Measurements from ENCODE around the gene KRTAP10-4.

KRTAP10-4 gene

GRCh38 chr21:44568667-44569556, 4.6 kb upstream of the KRTAP10-4 start:
- Histone ChIP-seq H3K27me3 (ENCODE audit: control insufficient read depth in 1 of 2, insufficient read depth in 1 of 2, low read length in 2 of 2) (no peaks in the 10 kb centered on the region), H3K27ac (ENCODE audit: low read length, poor library complexity, severe bottlenecking) (no peak overlapping the region), H4K91ac (ENCODE audit: low read length) (no peak overlapping the region), H3K4me3 (ENCODE audit: insufficient read depth in 1 of 2, low read depth in 1 of 2, low read length in 2 of 2) (no peak overlapping the region), H3K4me2 (ENCODE audit: low read length, poor library complexity, severe bottlenecking) (no peak overlapping the region), H3K18ac (ENCODE audit: low read depth in 1 of 2, low read length in 2 of 2) (no peak overlapping the region), H2AK5ac (ENCODE audit: low read length, severe bottlenecking) (no peak overlapping the region), H3K4me1 (ENCODE audit: control insufficient read depth, insufficient read depth, low read depth, low read length) (no peaks in the 10 kb centered on the region), H2AFZ (ENCODE audit: low read depth, low read length) (no peak overlapping the region), H3K23ac (ENCODE audit: low read length in 2 of 2) (no peak overlapping the region), H3K9ac (ENCODE audit: low read length) (no peak overlapping the region), H4K8ac (ENCODE audit: low read length) (no peak overlapping the region), H3K14ac (ENCODE audit: low read length in 2 of 2) (no peak overlapping the region), H2BK12ac (ENCODE audit: low read length in 2 of 2) (no peak overlapping the region), H3K9me3 (ENCODE audit: control insufficient read depth, low read length) (peaks cover 27% of the 10 kb centered on the region), H3K4ac (ENCODE audit: low read depth in 1 of 2, low read length in 2 of 2) (no peak overlapping the region), H2BK15ac (ENCODE audit: low read depth, poor library complexity, severe bottlenecking) (no peak overlapping the region), H3K36me3 (ENCODE audit: control insufficient read depth in 1 of 2, insufficient read depth in 2 of 2, low read depth in 1 of 2, low read length in 2 of 2) (no peaks in the 10 kb centered on the region), H2BK120ac (ENCODE audit: low read depth, low read length) (no peak overlapping the region), H3K79me1 (replicated peaks; ENCODE audit: low read length, poor library complexity, severe bottlenecking) (no peaks in the 10 kb centered on the region), H2BK5ac (ENCODE audit: low read depth, low read length, poor library complexity, severe bottlenecking) (no peak overlapping the region)
- 79% methylated on average over 27 of the region's 27 CpGs for WGBS
- no peak for DNase-seq

DNA sequence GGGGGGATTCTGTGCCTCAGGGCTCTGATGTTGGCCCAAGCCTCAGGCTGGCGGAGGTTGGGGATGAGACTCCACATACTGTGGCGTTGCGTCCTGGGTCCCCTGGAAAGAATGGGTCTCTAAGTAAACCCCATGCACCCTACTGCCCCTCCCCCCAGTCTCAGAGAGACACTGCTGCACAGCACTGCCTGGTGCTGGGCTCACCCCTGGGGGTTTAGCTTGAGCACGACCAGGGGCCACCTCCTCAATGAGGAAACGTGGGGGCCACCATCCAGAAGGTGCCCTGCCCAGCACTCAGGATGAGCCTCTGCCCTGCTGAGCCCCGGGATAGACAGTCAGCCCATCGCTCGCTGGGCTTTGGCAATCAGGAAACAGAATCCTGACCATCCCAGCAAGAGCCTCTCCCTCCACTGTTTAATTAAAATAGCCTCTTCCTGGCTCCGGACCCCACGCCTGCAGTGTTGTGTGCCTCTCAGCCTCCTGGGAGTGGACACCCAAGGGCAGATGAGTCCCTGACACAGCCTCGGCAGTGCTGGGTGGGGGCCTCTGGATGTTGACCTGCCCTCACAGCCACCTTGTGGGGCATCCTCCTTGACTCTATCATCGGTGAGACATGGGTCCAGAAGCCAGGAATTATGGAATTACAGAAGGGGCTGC, 3.5 kb upstream of the KRTAP10-4 start:
- Histone ChIP-seq H3K4me3 (ENCODE audit: insufficient read depth in 1 of 2, low read depth in 1 of 2, low read length in 2 of 2) (no peak overlapping the region), H3K18ac (ENCODE audit: low read depth in 1 of 2, low read length in 2 of 2) (no peak overlapping the region), H2AFZ (ENCODE audit: low read depth, low read length) (no peak overlapping the region), H3K23ac (ENCODE audit: low read length in 2 of 2) (no peak overlapping the region), H4K8ac (ENCODE audit: low read length) (no peak overlapping the region), H3K36me3 (ENCODE audit: control insufficient read depth in 1 of 2, insufficient read depth in 2 of 2, low read depth in 1 of 2, low read length in 2 of 2) (no peaks in the 10 kb centered on the region), H3K4ac (ENCODE audit: low read depth in 1 of 2, low read length in 2 of 2) (no peak overlapping the region), H4K91ac (ENCODE audit: low read length) (no peak overlapping the region), H3K4me2 (ENCODE audit: low read length, poor library complexity, severe bottlenecking) (no peak overlapping the region), H3K9me3 (ENCODE audit: control insufficient read depth, low read length) (peaks cover 26% of the 10 kb centered on the region), H3K27ac (ENCODE audit: low read length, poor library complexity, severe bottlenecking) (no peak overlapping the region), H3K9ac (ENCODE audit: low read length) (no peak overlapping the region), H2BK12ac (ENCODE audit: low read length in 2 of 2) (no peak overlapping the region), H3K27me3 (ENCODE audit: control insufficient read depth in 1 of 2, insufficient read depth in 1 of 2, low read length in 2 of 2) (no peaks in the 10 kb centered on the region), H3K79me1 (replicated peaks; ENCODE audit: low read length, poor library complexity, severe bottlenecking) (no peaks in the 10 kb centered on the region), H3K4me1 (ENCODE audit: control insufficient read depth, insufficient read depth, low read depth, low read length) (no peaks in the 10 kb centered on the region), H2BK120ac (ENCODE audit: low read depth, low read length) (no peak overlapping the region), H2BK5ac (ENCODE audit: low read depth, low read length, poor library complexity, severe bottlenecking) (no peak overlapping the region), H2AK5ac (ENCODE audit: low read length, severe bottlenecking) (no peak overlapping the region), H2BK15ac (ENCODE audit: low read depth, poor library complexity, severe bottlenecking) (no peak overlapping the region), H3K14ac (ENCODE audit: low read length in 2 of 2) (no peak overlapping the region)
- 81% methylated on average over 12 of the region's 12 CpGs for WGBS
- DNase-seq = no peak

GRCh38 chr21:44571296-44571695, 2.2 kb upstream of the KRTAP10-4 start:
- DNase-seq = no peak
- Histone ChIP-seq H3K4me1 (ENCODE audit: control insufficient read depth, insufficient read depth, low read depth, low read length) (no peaks in the 10 kb centered on the region), H4K8ac (ENCODE audit: low read length) (no peak overlapping the region), H3K4me2 (ENCODE audit: low read length, poor library complexity, severe bottlenecking) (no peak overlapping the region), H2AFZ (ENCODE audit: low read depth, low read length) (no peak overlapping the region), H3K9me3 (ENCODE audit: control insufficient read depth, low read length) (peaks cover 25% of the 10 kb centered on the region), H3K79me1 (replicated peaks; ENCODE audit: low read length, poor library complexity, severe bottlenecking) (no peaks in the 10 kb centered on the region), H2BK120ac (ENCODE audit: low read depth, low read length) (no peak overlapping the region), H3K4ac (ENCODE audit: low read depth in 1 of 2, low read length in 2 of 2) (no peak overlapping the region), H3K4me3 (ENCODE audit: insufficient read depth in 1 of 2, low read depth in 1 of 2, low read length in 2 of 2) (no peak overlapping the region), H3K27ac (ENCODE audit: low read length, poor library complexity, severe bottlenecking) (no peak overlapping the region), H2BK12ac (ENCODE audit: low read length in 2 of 2) (no peak overlapping the region), H3K18ac (ENCODE audit: low read depth in 1 of 2, low read length in 2 of 2) (no peak overlapping the region), H3K9ac (ENCODE audit: low read length) (no peak overlapping the region), H3K36me3 (ENCODE audit: control insufficient read depth in 1 of 2, insufficient read depth in 2 of 2, low read depth in 1 of 2, low read length in 2 of 2) (no peaks in the 10 kb centered on the region), H2BK15ac (ENCODE audit: low read depth, poor library complexity, severe bottlenecking) (no peak overlapping the region), H3K23ac (ENCODE audit: low read length in 2 of 2) (no peak overlapping the region), H3K27me3 (ENCODE audit: control insufficient read depth in 1 of 2, insufficient read depth in 1 of 2, low read length in 2 of 2) (no peaks in the 10 kb centered on the region), H2BK5ac (ENCODE audit: low read depth, low read length, poor library complexity, severe bottlenecking) (no peak overlapping the region), H4K91ac (ENCODE audit: low read length) (no peak overlapping the region), H2AK5ac (ENCODE audit: low read length, severe bottlenecking) (no peak overlapping the region), H3K14ac (ENCODE audit: low read length in 2 of 2) (no peak overlapping the region)
- 58% methylated on average over 3 of the region's 4 CpGs for whole genome bisulfite sequencing

All from mesenchymal stem cell (in vitro differentiated cells and primary cell).